OCI-LY7 (cell line): ENCODE results near the gene SLC9B1. TPM values are rescaled to one million over a fixed set of nuclear protein-coding genes. Genes with fewer than 3 reads are reported as not detected.
A peak's percentile ranks its signal among the peaks of the same experiment; 100 is the strongest.

ENCODE experiments used
- Bru-seq: library from RNA; stranded (reverse); fragments of 400-500 nt; gene quantifications from one replicate; lab custom pipeline; 2021; lab: Mats Ljungman, UMichigan
- BruChase-seq, 2 experiments: library from RNA; stranded (reverse); fragments of 400-500 nt; gene quantifications; one replicate each; lab custom pipeline; 2021; lab: Mats Ljungman, UMichigan
- BruUV-seq: library from RNA; stranded (reverse); fragments of 400-500 nt; replicated peaks from 2 replicates; lab custom pipeline; 2021; lab: Mats Ljungman, UMichigan
- CTCF ChIA-PET: fragments of 300-600 bp; sonication (Branson Sonifier 250); formaldehyde crosslinking; loops from one replicate; lab custom pipeline; 2022; ENCODE audit warnings: antibody characterized with exemption; ENCODE audit not compliant: unreplicated experiment; lab: Charles Lee
- POLR2A ChIA-PET: fragments of 300-600 bp; sonication (Branson Sonifier 250); formaldehyde crosslinking; loops from one replicate; lab custom pipeline; 2022; ENCODE audit warnings: antibody characterized with exemption; lab: Charles Lee
- DNase-seq: peaks from one replicate; pipeline ENCODE4 v3.0.0-alpha.2; 2015; ENCODE audit warnings: low spot score
- H2AFZ ChIP-seq: fragments of 200-600 bp; sonication (generic), shearing (Covaris generic); 2 replicates; pipeline ENCODE4 v1.6.1; 2014; ENCODE audit warnings: mild to moderate bottlenecking, antibody characterized with exemption, low read length, moderate library complexity
- H3K27ac ChIP-seq: fragments of 200-600 bp; sonication (generic); 2 replicates; pipeline ENCODE4 v1.5.1; 2014; ENCODE audit warnings: mixed run types, low read depth, mild to moderate bottlenecking, moderate library complexity, low read length, inconsistent platforms; ENCODE audit not compliant: poor library complexity, severe bottlenecking
- H3K36me3 ChIP-seq: fragments of 200-600 bp; sonication (generic); 2 replicates; pipeline ENCODE4 v1.6.1; 2014; ENCODE audit warnings: mild to moderate bottlenecking, antibody characterized with exemption, low read length, moderate library complexity, mixed read lengths; ENCODE audit not compliant: insufficient read depth
- H3K4me1 ChIP-seq: fragments of 200-600 bp; sonication (generic); 2 replicates; pipeline ENCODE4 v1.5.1; 2014; ENCODE audit warnings: mild to moderate bottlenecking, low read length; ENCODE audit not compliant: insufficient read depth, poor library complexity, severe bottlenecking
- H3K4me2 ChIP-seq: fragments of 200-600 bp; sonication (generic); 2 replicates; pipeline ENCODE4 v1.6.1; 2014; ENCODE audit warnings: mild to moderate bottlenecking, low read length
- H3K4me3 ChIP-seq: fragments of 200-600 bp; sonication (generic); 2 replicates; pipeline ENCODE4 v1.5.1; 2014; ENCODE audit warnings: mild to moderate bottlenecking, low read depth, low read length; ENCODE audit not compliant: poor library complexity, severe bottlenecking
- H3K79me2 ChIP-seq: fragments of 200-600 bp; sonication (generic); 2 replicates; pipeline ENCODE4 v1.6.1; 2016; ENCODE audit warnings: low read depth, mild to moderate bottlenecking, low read length, moderate library complexity, mixed read lengths; ENCODE audit not compliant: insufficient read depth
- H3K9me2 ChIP-seq: fragments of 200-600 bp; sonication (generic); 2 replicates; pipeline ENCODE4 v1.6.1; 2016; ENCODE audit warnings: mild to moderate bottlenecking, low read length, mixed read lengths; ENCODE audit not compliant: insufficient read depth
- H3K9me3 ChIP-seq: fragments of 200-600 bp; sonication (generic); 2 replicates; pipeline ENCODE4 v1.6.1; 2014; ENCODE audit warnings: mild to moderate bottlenecking, mixed run types, low read length, mixed read lengths
- H4K20me1 ChIP-seq: fragments of 200-600 bp; sonication (generic); 2 replicates; pipeline ENCODE4 v1.6.1; 2014; ENCODE audit warnings: mild to moderate bottlenecking, antibody characterized with exemption, low read length, moderate library complexity, mixed read lengths; ENCODE audit not compliant: insufficient read depth
- EZH2phosphoT487 ChIP-seq: fragments of 200-600 bp; sonication (generic); IDR thresholded peaks from 2 replicates; pipeline ENCODE4 v1.6.1; 2018; ENCODE audit warnings: low read depth, borderline replicate concordance, mild to moderate bottlenecking, mixed run types, antibody characterized with exemption, low read length, moderate library complexity, mixed read lengths
- intact Hi-C: fragments of 100-400 bp; cut with micrococcal nuclease; formaldehyde crosslinking; loops from one replicate; pipeline ENCODE4 v1.10.0; 2022; ENCODE audit not compliant: unreplicated experiment
- long read RNA-seq: library from polyadenylated mRNA; stranded (forward); transcript quantifications from one replicate; pipeline ENCODE4 v2.0.0, GENCODE V29; 2022
- total RNA-seq, 2 experiments: library from RNA; depleted of rRNA in 1 of 2; stranded (reverse); fragments of >200 nt in 1 of 2; shearing (Covaris generic) in 1 of 2; gene quantifications; 2 replicates each; pipeline ENCODE4 v1.2.3, GENCODE V29; 2014 to 2022
- TF ChIP-seq, protein P1 (sequence below): fragments of 200-600 bp; sonication (generic); conservative IDR thresholded peaks from 2 replicates; pipeline ENCODE4 v1.5.1; 2014; ENCODE audit warnings: mild to moderate bottlenecking, antibody characterized with exemption, low read length, moderate library complexity, mixed read lengths

Gene SLC9B1
- total RNA-seq (2014; rRNA removed; shearing (Covaris generic)) (0.88 and 2.3 TPM in 2 replicates), total RNA-seq (2022) (2.0 and 3.3 TPM in 2 replicates), Bru-seq, nascent RNA (percentile 38 among the genes with signal in this experiment), BruChase-seq, experiment 1, labeled RNA remaining after a 6-hour chase (percentile 32 among the genes with signal in this experiment), BruChase-seq, experiment 2, labeled RNA remaining after a 2-hour chase (percentile 38 among the genes with signal in this experiment)
- long read RNA-seq, partial matches to known transcripts = 0 of 7 reads
- long read RNA-seq, other reads (novel, unspliced or antisense) = 6 of 7 reads

GRCh38 chr4:103019308-103020124 lies at the start of gene SLC9B1:
SLC9B1 (minus strand) TSS chr4:103019705; CDS start chr4:102991711, 27,994 bp downstream.
- no TSS peak for BruUV-seq
- Histone ChIP-seq H3K79me2 (no peaks in the 10 kb centered on the region), H2AFZ (peak within 1 kb of the TSS; percentile 73), H3K36me3 (no peaks in the 10 kb centered on the region), H3K9me3 (no peaks in the 10 kb centered on the region), H3K4me1 (peaks cover 11% of the 10 kb centered on the region), H3K9me2 (no peaks in the 10 kb centered on the region), H3K4me2 (peak within 1 kb of the TSS; percentile 63), H3K27ac (peak within 1 kb of the TSS; percentile 39), H3K4me3 (peak within 1 kb of the TSS; percentile 76), H4K20me1 (no peaks in the 10 kb centered on the region)
- peak; percentile 81 for DNase-seq
- intact Hi-C loops = no loop called here
- ChIA-PET CTCF (no interaction called here), POLR2A (interaction anchor here (0.7 to 1.4 kb wide), 5 partner anchors 10 to 145 kb away, joined by 3 to 5 read pairs (median 3); no protein-coding TSS in a partner anchor)
- TF ChIP-seq, protein P1, sequence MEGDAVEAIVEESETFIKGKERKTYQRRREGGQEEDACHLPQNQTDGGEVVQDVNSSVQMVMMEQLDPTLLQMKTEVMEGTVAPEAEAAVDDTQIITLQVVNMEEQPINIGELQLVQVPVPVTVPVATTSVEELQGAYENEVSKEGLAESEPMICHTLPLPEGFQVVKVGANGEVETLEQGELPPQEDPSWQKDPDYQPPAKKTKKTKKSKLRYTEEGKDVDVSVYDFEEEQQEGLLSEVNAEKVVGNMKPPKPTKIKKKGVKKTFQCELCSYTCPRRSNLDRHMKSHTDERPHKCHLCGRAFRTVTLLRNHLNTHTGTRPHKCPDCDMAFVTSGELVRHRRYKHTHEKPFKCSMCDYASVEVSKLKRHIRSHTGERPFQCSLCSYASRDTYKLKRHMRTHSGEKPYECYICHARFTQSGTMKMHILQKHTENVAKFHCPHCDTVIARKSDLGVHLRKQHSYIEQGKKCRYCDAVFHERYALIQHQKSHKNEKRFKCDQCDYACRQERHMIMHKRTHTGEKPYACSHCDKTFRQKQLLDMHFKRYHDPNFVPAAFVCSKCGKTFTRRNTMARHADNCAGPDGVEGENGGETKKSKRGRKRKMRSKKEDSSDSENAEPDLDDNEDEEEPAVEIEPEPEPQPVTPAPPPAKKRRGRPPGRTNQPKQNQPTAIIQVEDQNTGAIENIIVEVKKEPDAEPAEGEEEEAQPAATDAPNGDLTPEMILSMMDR = no peak
- TF ChIP-seq EZH2phosphoT487 = no peak

- H3K4me3 ChIP-seq = no peak overlapping the region
- no peaks in the 10 kb centered on the region for H3K9me3 ChIP-seq
- no peak for DNase-seq
- ChIA-PET CTCF (no interaction called here), POLR2A (no interaction called here)
- peaks cover 17% of the 10 kb centered on the region for H3K4me1 ChIP-seq
- 0 out of 2 replicates have a peak, but pooled peaks cover 7% of the 10 kb centered on the region for H4K20me1 ChIP-seq
- no peak for TF ChIP-seq EZH2phosphoT487
- TF ChIP-seq, protein P1 = no peak
- intact Hi-C loops = no loop called here
- no peaks in the 10 kb centered on the region; the same call in 1 of the 2 replicates for H3K9me2 ChIP-seq
- no TSS peak for BruUV-seq
- no peak overlapping the region for H3K4me2 ChIP-seq
- peaks cover 83% of the 10 kb centered on the region for H3K36me3 ChIP-seq
- H3K79me2 ChIP-seq = peaks cover 77% of the 10 kb centered on the region; the same call in 1 of the 2 replicates
- H2AFZ ChIP-seq = no peak overlapping the region
- no peak overlapping the region for H3K27ac ChIP-seq
Measured at GRCh38 chr4:103067841-103068547, 48.5 kb upstream of the SLC9B1 start.
